SU-DHL-6 (cell line): ENCODE results near the gene ALDH4A1.
"Not testable (repeated sequence)": the region's sequence is repeated elsewhere in the genome, so short reads cannot be mapped to it uniquely, and the experiment has no call there.

Source experiments
- H2AFZ ChIP-seq: fragments of 200-600 bp; sonication (generic); 2 replicates; pipeline ENCODE4 v1.6.1; 2014; ENCODE audit warnings: low read depth, mild to moderate bottlenecking, moderate library complexity, mixed read lengths, antibody characterized with exemption, low read length; ENCODE audit not compliant: severe bottlenecking
- H3F3A ChIP-seq: fragments of 200-600 bp; shearing (Covaris generic); 2 replicates; pipeline ENCODE4 v1.6.0; 2016; ENCODE audit warnings: antibody characterized with exemption, mild to moderate bottlenecking; ENCODE audit not compliant: insufficient read depth
- H3K27ac ChIP-seq: fragments of 200-600 bp; sonication (generic); 2 replicates; pipeline ENCODE4 v1.5.1; 2016; ENCODE audit warnings: low read depth, mild to moderate bottlenecking, low read length, moderate library complexity, mixed read lengths
- H3K27me3 ChIP-seq: fragments of 200-600 bp; sonication (generic), shearing (Covaris generic); 2 replicates; pipeline ENCODE4 v1.6.0; 2014; ENCODE audit warnings: mild to moderate bottlenecking, low read length
- H3K36me3 ChIP-seq: fragments of 200-600 bp; sonication (generic); 2 replicates; pipeline ENCODE4 v1.6.1; 2014; ENCODE audit warnings: mild to moderate bottlenecking, low read length, mixed read lengths
- H3K4me2 ChIP-seq: fragments of 300-600, 200-600 bp; shearing (Covaris generic), sonication (generic); 2 replicates; pipeline ENCODE4 v1.6.0; 2014; ENCODE audit warnings: low read length, low read depth, mild to moderate bottlenecking; ENCODE audit not compliant: poor library complexity, severe bottlenecking
- H3K4me3 ChIP-seq: fragments of 200-600 bp; sonication (generic); 2 replicates; pipeline ENCODE4 v1.5.1; 2014; ENCODE audit warnings: antibody characterized with exemption, low read length, mild to moderate bottlenecking, mixed read lengths; ENCODE audit not compliant: insufficient read depth, poor library complexity, severe bottlenecking
- H3K79me2 ChIP-seq: fragments of 200-600 bp; sonication (generic); 2 replicates; pipeline ENCODE4 v1.6.1; 2014; ENCODE audit warnings: mild to moderate bottlenecking, low read length, moderate library complexity; ENCODE audit not compliant: insufficient read depth
- H3K9ac ChIP-seq: fragments of 200-600 bp; sonication (generic); 2 replicates; pipeline ENCODE4 v1.7.0; 2014; ENCODE audit warnings: mild to moderate bottlenecking, low read length
- H3K9me2 ChIP-seq: fragments of 200-600 bp; sonication (generic); replicated peaks from 2 replicates; pipeline ENCODE4 v1.6.1; 2014; ENCODE audit warnings: low read length; ENCODE audit not compliant: insufficient read depth
- H3K9me3 ChIP-seq: fragments of 200-600 bp; sonication (generic); 2 replicates; pipeline ENCODE4 v1.6.1; 2014; ENCODE audit warnings: low read length, mixed read lengths; ENCODE audit not compliant: insufficient read depth
- H4K20me1 ChIP-seq: fragments of 200-600 bp; sonication (generic); 2 replicates; pipeline ENCODE4 v1.6.1; 2014; ENCODE audit warnings: low read depth, mild to moderate bottlenecking, antibody characterized with exemption, low read length, moderate library complexity, mixed read lengths
- CTCF ChIP-seq: fragments of 200-600 bp; sonication (generic); IDR thresholded peaks from one replicate; pipeline ENCODE4 v1.5.1; 2017; ENCODE audit warnings: antibody characterized with exemption, mild to moderate bottlenecking, low read length, moderate library complexity; ENCODE audit not compliant: insufficient read depth, poor library complexity, severe bottlenecking
- EZH2phosphoT487 ChIP-seq: fragments of 200-600 bp; sonication (generic), shearing (Covaris generic); conservative IDR thresholded peaks from 2 replicates; pipeline ENCODE4 v1.6.1; 2018; ENCODE audit warnings: mild to moderate bottlenecking, antibody characterized with exemption, low read length, moderate library complexity, mixed read lengths

ALDH4A1 gene

GRCh38 chr1:18840145-18840544 is 62.2 kb downstream of the ALDH4A1 start:
- no peaks in the 10 kb centered on the region for H3F3A ChIP-seq
- TF ChIP-seq CTCF, result no peak
- no peak for TF ChIP-seq EZH2phosphoT487
- H3K79me2 ChIP-seq, result no peaks in the 10 kb centered on the region
- no peaks in the 10 kb centered on the region for H3K9me2 ChIP-seq
- no peaks in the 10 kb centered on the region for H3K9me3 ChIP-seq
- H2AFZ ChIP-seq, result no peak overlapping the region
- H3K4me3 ChIP-seq, result no peak overlapping the region
- no peak overlapping the region for H3K27ac ChIP-seq
- H3K36me3 ChIP-seq, result no peaks in the 10 kb centered on the region
- no peaks in the 10 kb centered on the region for H3K27me3 ChIP-seq
- no peak overlapping the region for H3K4me2 ChIP-seq
- no peak overlapping the region for H3K9ac ChIP-seq
- H4K20me1 ChIP-seq, result no peaks in the 10 kb centered on the region

GRCh38 chr1:18836654-18837053 is 65.7 kb downstream of the ALDH4A1 start:
- Histone ChIP-seq H3K9me2 (no peaks in the 10 kb centered on the region), H3K79me2 (no peaks in the 10 kb centered on the region), H3K4me3 (no peak overlapping the region), H3K9me3 (no peaks in the 10 kb centered on the region), H3K36me3 (no peaks in the 10 kb centered on the region), H3K27ac (no peak overlapping the region), H3F3A (no peaks in the 10 kb centered on the region), H3K27me3 (no peaks in the 10 kb centered on the region), H3K4me2 (no peak overlapping the region), H4K20me1 (no peaks in the 10 kb centered on the region), H3K9ac (no peak overlapping the region), H2AFZ (peak overlapping the region; percentile 41)
- TF ChIP-seq EZH2phosphoT487, result no peak
- no peak for TF ChIP-seq CTCF

- H3K9me2 ChIP-seq, H4K20me1 ChIP-seq, H3K36me3 ChIP-seq: not testable (repeated sequence)
Observed at GRCh38 chr1:18832319-18832718, 70.0 kb downstream of the ALDH4A1 start.

GRCh38 chr1:18831656-18832055 is 70.7 kb downstream of the ALDH4A1 start:
- TF ChIP-seq EZH2phosphoT487 (no peak), CTCF (no peak)
- H4K20me1 ChIP-seq, result no peaks in the 10 kb centered on the region
- no peaks in the 10 kb centered on the region for H3K9me2 ChIP-seq
- H3K9me3 ChIP-seq, result no peaks in the 10 kb centered on the region
- no peaks in the 10 kb centered on the region for H3K79me2 ChIP-seq
- H3K4me2 ChIP-seq, result no peak overlapping the region
- H3K36me3 ChIP-seq, result no peaks in the 10 kb centered on the region
- H3K4me3 ChIP-seq, result no peak overlapping the region
- no peak overlapping the region for H3K27ac ChIP-seq
- no peak overlapping the region for H2AFZ ChIP-seq
- H3F3A ChIP-seq, result no peaks in the 10 kb centered on the region
- H3K9ac ChIP-seq, result no peak overlapping the region
- H3K27me3 ChIP-seq, result no peaks in the 10 kb centered on the region

More at GRCh38 chr1:18832319-18832718, 70.0 kb downstream of the ALDH4A1 start:
- not testable (repeated sequence) for H3K27ac ChIP-seq, H3K4me2 ChIP-seq, H3F3A ChIP-seq, H3K9ac ChIP-seq, H3K4me3 ChIP-seq, H2AFZ ChIP-seq, H3K79me2 ChIP-seq, H3K9me3 ChIP-seq, H3K27me3 ChIP-seq
